B cell (primary cell): ENCODE results near the gene MSGN1. TPM values are rescaled to one million over a fixed set of nuclear protein-coding genes. Genes with fewer than 3 reads are reported as not detected.

ENCODE experiments used
- ATAC-seq: fragments of 200-7000 bp; cut with Tn5 transposase; one replicate; pipeline ENCODE4 v1.10.0; 2021; ENCODE audit warnings: low read depth, mild to moderate bottlenecking, moderate number of reproducible peaks, moderate library complexity
- CTCF ChIA-PET: fragments of 350-600 bp; sonication (Branson Sonifier 250); formaldehyde crosslinking; loops from one replicate; lab custom pipeline; 2021; ENCODE audit warnings: antibody characterized with exemption, inconsistent platforms; lab: Charles Lee
- POLR2A ChIA-PET: fragments of 350-600 bp; sonication (Branson Sonifier 250); formaldehyde crosslinking; loops from one replicate; lab custom pipeline; 2021; ENCODE audit warnings: antibody characterized with exemption; lab: Charles Lee
- DNase-seq: peaks from one replicate; pipeline ENCODE4 v3.0.0; 2013
- H2AFZ ChIP-seq: 2 replicates; pipeline ENCODE4 v1.6.1; 2012; ENCODE audit warnings: mild to moderate bottlenecking, low read depth, low read length; ENCODE audit not compliant: insufficient read depth, poor library complexity, severe bottlenecking
- H3K27ac ChIP-seq, 2 donors: 1 replicate in 1 of 2; 2 replicates in 1 of 2; pipeline ENCODE4 v1.5.1; 2012 to 2013; ENCODE audit warnings: low read length in 2 of 2, mild to moderate bottlenecking in 2 of 2, moderate library complexity in 1 of 2
- H3K27me3 ChIP-seq, 4 experiments: fragments of 200-600 bp in 1 of 4; sonication (generic) in 1 of 4; replicated peaks in 1 of 4; 1 replicate in 2 of 4; 2 replicates in 2 of 4; pipeline versions ENCODE4 v1.6.1 to v1.7.0; 2013 to 2016; ENCODE audit warnings: low read length in 3 of 4, mild to moderate bottlenecking in 2 of 4, mixed read lengths in 1 of 4, moderate library complexity in 1 of 4; ENCODE audit not compliant: insufficient read depth in 4 of 4, control insufficient read depth in 3 of 4; ENCODE audit errors: control extremely low read depth in 1 of 4
- H3K36me3 ChIP-seq, 2 experiments: replicated peaks in 1 of 2; 1 replicate in 1 of 2; 2 replicates in 1 of 2; pipeline versions ENCODE4 v1.6.1 to v1.7.1; 2013; ENCODE audit warnings: low read length in 1 of 2; ENCODE audit not compliant: insufficient read depth in 2 of 2, control insufficient read depth in 1 of 2; ENCODE audit errors: control extremely low read depth in 1 of 2, extremely low read depth in 1 of 2
- H3K4me1 ChIP-seq, 2 donors: fragments of 200-600 bp in 1 of 2; sonication (generic) in 1 of 2; 1 replicate in 1 of 2; 2 replicates in 1 of 2; pipeline versions ENCODE4 v1.5.1 to v1.6.1; 2013 to 2017; ENCODE audit warnings: low read length in 2 of 2; ENCODE audit not compliant: control insufficient read depth in 2 of 2, insufficient read depth in 2 of 2
- H3K4me2 ChIP-seq: replicated peaks from 2 replicates; pipeline ENCODE3; 2012; ENCODE audit warnings: mild to moderate bottlenecking, low read depth, low read length; ENCODE audit not compliant: poor library complexity, severe bottlenecking
- H3K4me3 ChIP-seq, 5 experiments: fragments of 200-600 bp in 1 of 5; sonication (generic) in 1 of 5; 1 replicate in 3 of 5; 2 replicates in 2 of 5; pipeline versions ENCODE4 v1.5.1 to v1.7.0; 2011 to 2016; ENCODE audit warnings: low read length in 4 of 5, mild to moderate bottlenecking in 4 of 5, low read depth in 2 of 5, control low read depth in 1 of 5, moderate library complexity in 1 of 5; ENCODE audit not compliant: insufficient read depth in 1 of 5; ENCODE audit errors: control extremely low read depth in 1 of 5, extremely low read depth in 1 of 5
- H3K79me2 ChIP-seq: fragments of 200-600 bp; sonication (generic); one replicate; pipeline ENCODE4 v1.6.0; 2016; ENCODE audit warnings: low read length; ENCODE audit not compliant: control insufficient read depth, insufficient read depth
- H3K9ac ChIP-seq: fragments of 200-600 bp; sonication (generic); 2 replicates; pipeline ENCODE4 v1.6.1; 2017; ENCODE audit warnings: mild to moderate bottlenecking, low read length, moderate library complexity
- H3K9me3 ChIP-seq, 3 donors: one replicate each; pipeline versions ENCODE4 v1.6.1 to v1.7.1; 2013; ENCODE audit warnings: low read length in 2 of 3; ENCODE audit not compliant: control insufficient read depth in 2 of 3, insufficient read depth in 1 of 3; ENCODE audit errors: control extremely low read depth in 1 of 3
- H4K20me1 ChIP-seq: 2 replicates; pipeline ENCODE4 v1.6.0; 2012; ENCODE audit warnings: mild to moderate bottlenecking, low read length; ENCODE audit not compliant: insufficient read depth, control insufficient read depth, poor library complexity, severe bottlenecking
- H3K27ac Mint-ChIP-seq: one replicate; pipeline ENCODE4 v1.8.0; 2021; ENCODE audit warnings: mixed read lengths
- H3K27me3 Mint-ChIP-seq: one replicate; pipeline ENCODE4 v1.8.0; 2021; ENCODE audit warnings: mixed read lengths
- H3K4me1 Mint-ChIP-seq: one replicate; pipeline ENCODE4 v1.8.0; 2021; ENCODE audit warnings: mixed read lengths
- H3K4me3 Mint-ChIP-seq: one replicate; pipeline ENCODE4 v1.8.0; 2021; ENCODE audit warnings: mixed read lengths
- H3K9me3 Mint-ChIP-seq: one replicate; pipeline ENCODE4 v1.8.0; 2022; ENCODE audit warnings: mixed read lengths; ENCODE audit not compliant: insufficient read depth
- CTCF ChIP-seq: fragments of 200-600 bp; IDR thresholded peaks from one replicate; pipeline ENCODE4 v1.8.0; 2022; ENCODE audit warnings: antibody characterized with exemption, mild to moderate bottlenecking
- EZH2 ChIP-seq: IDR thresholded peaks from 2 replicates; pipeline ENCODE4 v1.6.1; 2012; ENCODE audit warnings: borderline replicate concordance, low read depth, mild to moderate bottlenecking, moderate library complexity, low read length; ENCODE audit not compliant: insufficient read depth, poor library complexity, severe bottlenecking
- WGBS: methylation state at CpG from one replicate; pipeline ENCODE4 v1.1.5; 2013; ENCODE audit warnings: missing lambda C conversion rate; ENCODE audit not compliant: insufficient coverage; 5-methylcytosine and 5-hydroxymethylcytosine counted together
- intact Hi-C: fragments of 100-400 bp; cut with micrococcal nuclease; formaldehyde crosslinking; loops from one replicate; pipeline ENCODE4 v1.10.0; 2022
- polyA plus RNA-seq: library from polyadenylated mRNA; depleted of rRNA; stranded (reverse); fragments of >200 nt; gene quantifications from 2 replicates; pipeline ENCODE4 v1.2.3, GENCODE V29; 2012
- total RNA-seq, 2 donors: library from RNA; stranded (reverse); fragments of 120-200 nt in 1 of 2; gene quantifications; 1 replicate in 1 of 2; 2 replicates in 1 of 2; pipeline versions ENCODE4 v1.2.3 to v1.2.4, GENCODE V29; 2013 to 2022

Gene MSGN1
- total and polyA plus RNA-seq, 2 donors (not counting 1 experiment from before 2014, with no cell fraction given), result not detected

DNA sequence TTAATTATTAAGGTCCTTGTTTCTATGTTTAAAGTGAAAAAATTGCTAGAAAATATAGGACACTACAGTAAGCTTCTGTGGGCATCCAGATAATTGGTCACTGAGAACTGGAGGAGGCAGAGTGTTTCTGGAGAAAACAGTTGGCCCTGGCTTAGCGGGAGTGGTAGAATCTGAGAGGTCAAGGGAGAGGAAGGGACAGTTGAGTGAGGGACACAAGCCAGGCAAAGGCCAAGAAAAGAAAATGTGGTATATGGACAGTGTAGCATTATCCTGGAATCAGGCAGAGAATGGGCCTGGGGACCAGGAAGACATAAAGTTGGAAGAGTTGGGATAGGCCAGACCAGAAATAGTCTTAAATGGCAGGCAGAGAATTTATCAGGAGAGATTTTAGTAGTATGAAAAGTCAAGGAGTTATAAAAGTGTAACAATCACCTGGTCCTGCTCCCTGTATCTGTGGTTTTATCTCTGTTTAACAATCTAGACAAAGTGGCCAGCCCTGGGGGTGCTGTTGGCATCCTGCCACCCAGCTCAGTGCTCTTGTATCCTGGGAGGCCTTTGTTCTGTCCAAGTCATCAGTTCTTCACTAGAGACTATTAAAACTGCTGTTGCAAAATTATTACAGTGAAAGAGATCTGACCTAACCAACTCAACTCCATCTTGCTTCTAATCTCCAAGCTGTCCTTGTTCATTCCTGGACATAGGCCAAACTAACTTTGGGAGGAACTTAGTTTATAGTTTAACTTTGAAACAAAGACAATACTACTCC lies 15.4 kb upstream of the MSGN1 start:
- ChIA-PET CTCF (interaction anchor here (1.4 to 1.5 kb wide), 2 partner anchors 30 to 50 kb away, joined by 4 to 7 read pairs; no protein-coding TSS in a partner anchor), POLR2A (no interaction called here)

More for the DNA sequence above, 15.4 kb upstream of the MSGN1 start:
- Mint-ChIP-seq H3K27ac (peak overlapping the region; percentile 44), H3K4me1 (peaks cover 60% of the 10 kb centered on the region), H3K9me3 (no peaks in the 10 kb centered on the region), H3K27me3 (no peaks in the 10 kb centered on the region), H3K4me3 (no peak overlapping the region)
- Histone ChIP-seq H3K4me3 (no peak overlapping the region), H2AFZ (no peak overlapping the region), H3K9me3 (no peaks in the 10 kb centered on the region), H3K79me2 (no peaks in the 10 kb centered on the region), H3K4me1 (peaks cover 47 to 50% of the 10 kb centered on the region in 2 donors), H4K20me1 (no peaks in the 10 kb centered on the region), H3K27ac (no peak overlapping the region), H3K4me2 (no peak overlapping the region), H3K27me3 (no peaks in the 10 kb centered on the region), H3K9ac (no peak overlapping the region), H3K36me3 (no peaks in the 10 kb centered on the region)
- DNase-seq (no peak), ATAC-seq (no peak)
- intact Hi-C loops, result no loop called here
- TF ChIP-seq CTCF, result no peak
- TF ChIP-seq EZH2, result no peak
- 100% methylated on average over 1 of the region's 1 CpG for WGBS
